Common myeloid progenitor, CD34-positive (primary cell): ENCODE results near the gene KRTAP10-8.

ENCODE experiments used
- CTCF ChIA-PET: fragments of 350-600 bp; sonication (Branson Sonifier 250); formaldehyde crosslinking; loops from one replicate; lab custom pipeline; 2021; ENCODE audit warnings: antibody characterized with exemption; lab: Charles Lee
- POLR2A ChIA-PET: fragments of 350-600 bp; sonication (Branson Sonifier 250); formaldehyde crosslinking; loops from one replicate; lab custom pipeline; 2021; ENCODE audit warnings: antibody characterized with exemption; lab: Charles Lee
- DNase-seq, 3 donors: peaks; one replicate each; pipeline versions ENCODE4 v3.0.0 to v3.0.0-alpha.2; 2013
- H3K27ac ChIP-seq, 2 experiments: 1 replicate in 1 of 2; 2 replicates in 1 of 2; pipeline ENCODE4 v1.7.0; 2013; ENCODE audit warnings: inconsistent platforms in 2 of 2, low read length in 2 of 2, mild to moderate bottlenecking in 2 of 2, low read depth in 1 of 2, moderate library complexity in 1 of 2; ENCODE audit not compliant: severe bottlenecking in 2 of 2, insufficient read depth in 1 of 2, poor library complexity in 1 of 2
- H3K27me3 ChIP-seq, 5 experiments: replicated peaks in 2 of 5; 1 replicate in 3 of 5; 2 replicates in 2 of 5; pipeline versions ENCODE4 v1.6.1 to v1.7.0; 2013; ENCODE audit warnings: low read length in 4 of 5, mild to moderate bottlenecking in 2 of 5, moderate library complexity in 2 of 5, inconsistent platforms in 1 of 5; ENCODE audit not compliant: insufficient read depth in 5 of 5, control insufficient read depth in 4 of 5
- H3K36me3 ChIP-seq, 4 experiments: 1 replicate in 2 of 4; 2 replicates in 2 of 4; pipeline versions ENCODE4 v1.6.1 to v1.7.0; 2013; ENCODE audit warnings: low read length in 3 of 4, control low read depth in 1 of 4, mild to moderate bottlenecking in 1 of 4; ENCODE audit not compliant: control insufficient read depth in 4 of 4, insufficient read depth in 4 of 4
- H3K4me1 ChIP-seq, 4 experiments: 1 replicate in 3 of 4; 2 replicates in 1 of 4; pipeline versions ENCODE4 v1.6.1 to v1.7.1; 2013; ENCODE audit warnings: low read length in 3 of 4, mild to moderate bottlenecking in 3 of 4, control low read depth in 1 of 4, inconsistent platforms in 1 of 4, moderate library complexity in 1 of 4; ENCODE audit not compliant: control insufficient read depth in 4 of 4, insufficient read depth in 4 of 4; ENCODE audit errors: control extremely low read depth in 1 of 4
- H3K4me3 ChIP-seq, 7 experiments: 1 replicate in 4 of 7; 2 replicates in 3 of 7; pipeline versions ENCODE4 v1.5.1 to v1.7.0; 2013; ENCODE audit warnings: mild to moderate bottlenecking in 7 of 7, low read length in 6 of 7, moderate library complexity in 6 of 7, inconsistent platforms in 2 of 7, low read depth in 2 of 7, control low read depth in 1 of 7; ENCODE audit not compliant: insufficient read depth in 4 of 7, control insufficient read depth in 1 of 7; ENCODE audit errors: extremely low read depth in 1 of 7
- H3K9me3 ChIP-seq, 5 experiments: 1 replicate in 4 of 5; 2 replicates in 1 of 5; pipeline versions ENCODE4 v1.6.1 to v1.7.1; 2013; ENCODE audit warnings: low read length in 4 of 5, mild to moderate bottlenecking in 2 of 5, inconsistent platforms in 1 of 5, low read depth in 1 of 5, moderate library complexity in 1 of 5; ENCODE audit not compliant: control insufficient read depth in 4 of 5, insufficient read depth in 2 of 5; ENCODE audit errors: control extremely low read depth in 1 of 5
- WGBS: methylation state at CpG from one replicate; pipeline ENCODE4 v1.1.5; 2013; ENCODE audit not compliant: insufficient coverage; 5-methylcytosine and 5-hydroxymethylcytosine counted together

Gene KRTAP10-8

DNA sequence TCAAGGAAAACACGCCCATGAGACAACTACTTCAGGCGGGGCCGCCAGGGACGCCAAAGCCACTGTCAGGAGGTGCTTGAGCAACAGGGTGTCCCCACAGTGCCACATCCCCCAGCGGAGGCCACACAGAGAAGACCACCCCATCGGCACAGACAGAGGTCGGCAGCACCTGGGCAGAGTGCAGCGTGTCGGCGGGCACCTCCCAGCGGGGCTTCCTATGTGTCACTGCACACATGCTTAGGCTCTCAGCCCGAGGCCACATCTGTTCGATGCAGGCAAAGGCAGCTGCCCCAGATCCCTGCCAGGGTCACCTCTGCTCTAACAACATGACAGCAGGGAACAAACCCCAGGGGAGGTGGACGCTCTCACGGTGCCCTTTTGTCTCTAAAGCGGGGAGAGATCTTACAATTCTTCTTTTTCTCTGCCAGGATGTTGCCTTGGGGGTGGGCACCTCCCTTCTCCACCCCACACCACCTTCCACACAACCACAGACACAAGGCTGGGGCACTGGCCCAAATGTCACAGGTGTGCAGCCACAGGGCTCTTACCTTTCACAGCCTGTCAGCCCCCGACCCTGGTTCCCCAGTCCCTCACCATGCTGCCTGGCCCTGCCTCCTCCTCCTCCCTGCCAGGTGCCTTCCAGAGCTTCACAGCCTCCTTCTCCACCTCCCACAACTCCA, 4.2 kb downstream of the KRTAP10-8 start:
- POLR2A ChIA-PET = no interaction called here
- Histone ChIP-seq H3K4me3 (no peak overlapping the region), H3K36me3 (no peaks in the 10 kb centered on the region), H3K27ac (no peak overlapping the region), H3K27me3 (peaks cover 0 to 2% (median 0%) of the 10 kb centered on the region in 5 experiments), H3K9me3 (peaks cover 0 to 15% (median 7%) of the 10 kb centered on the region in 5 experiments), H3K4me1 (no peaks in the 10 kb centered on the region)
- no peak for DNase-seq
- WGBS = 90% methylated on average over 16 of the region's 17 CpGs
- CTCF ChIA-PET = no interaction called here

DNA sequence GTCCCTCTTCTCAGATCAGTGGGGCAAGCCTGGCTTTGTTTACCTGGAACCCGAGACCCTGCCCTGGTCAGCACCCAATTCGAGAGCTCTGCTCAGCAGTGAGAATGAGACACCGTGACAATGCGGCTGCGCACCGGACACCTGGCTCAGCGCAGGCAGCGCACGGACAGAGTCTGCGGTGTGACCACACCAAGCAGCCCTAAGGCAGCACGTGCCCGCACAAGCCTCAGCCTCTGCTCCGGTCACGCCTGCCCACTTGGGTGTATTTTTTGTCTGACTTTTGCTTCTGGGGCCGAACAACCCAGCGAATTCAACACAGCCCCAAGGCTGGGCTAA, 4.7 kb downstream of the KRTAP10-8 start:
- no peak for DNase-seq
- peaks cover 0 to 2% (median 0%) of the 10 kb centered on the region in 5 experiments for H3K27me3 ChIP-seq
- H3K4me1 ChIP-seq = no peaks in the 10 kb centered on the region
- no peak overlapping the region for H3K27ac ChIP-seq
- ChIA-PET POLR2A (no interaction called here), CTCF (no interaction called here)
- peaks cover 0 to 14% (median 7%) of the 10 kb centered on the region in 5 experiments for H3K9me3 ChIP-seq
- H3K4me3 ChIP-seq = no peak overlapping the region
- no peaks in the 10 kb centered on the region for H3K36me3 ChIP-seq
- 89% methylated on average over 16 of the region's 16 CpGs for WGBS

DNA sequence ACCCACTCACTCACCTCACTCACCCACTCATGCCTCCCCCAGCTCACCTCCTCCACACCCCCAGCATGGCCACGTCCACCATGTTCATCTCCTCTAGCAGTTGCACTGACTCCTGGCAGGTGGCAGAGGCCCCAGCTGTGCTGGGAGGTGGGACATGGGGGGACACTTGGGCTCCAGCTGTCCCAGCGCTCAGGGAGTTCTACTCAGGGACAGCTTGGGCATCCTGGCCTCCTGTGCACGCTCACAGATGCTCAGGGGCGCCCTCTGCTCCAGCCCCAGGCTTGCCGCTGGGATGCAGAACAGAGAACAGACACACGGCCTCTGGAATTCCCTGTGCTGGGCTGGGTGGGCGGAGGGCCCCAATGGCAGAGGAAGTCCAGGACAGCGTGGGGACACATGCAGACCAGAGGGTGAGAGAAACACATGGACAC, 5.2 kb downstream of the KRTAP10-8 start:
- peaks cover 0 to 15% (median 6%) of the 10 kb centered on the region in 5 experiments for H3K9me3 ChIP-seq
- no peak for DNase-seq
- H3K4me3 ChIP-seq = no peak overlapping the region
- peaks cover 0 to 2% (median 0%) of the 10 kb centered on the region in 5 experiments for H3K27me3 ChIP-seq
- no peaks in the 10 kb centered on the region for H3K36me3 ChIP-seq
- ChIA-PET CTCF (no interaction called here), POLR2A (no interaction called here)
- no peaks in the 10 kb centered on the region for H3K4me1 ChIP-seq
- WGBS = 85% methylated on average over 8 of the region's 8 CpGs
- H3K27ac ChIP-seq = no peak overlapping the region

DNA sequence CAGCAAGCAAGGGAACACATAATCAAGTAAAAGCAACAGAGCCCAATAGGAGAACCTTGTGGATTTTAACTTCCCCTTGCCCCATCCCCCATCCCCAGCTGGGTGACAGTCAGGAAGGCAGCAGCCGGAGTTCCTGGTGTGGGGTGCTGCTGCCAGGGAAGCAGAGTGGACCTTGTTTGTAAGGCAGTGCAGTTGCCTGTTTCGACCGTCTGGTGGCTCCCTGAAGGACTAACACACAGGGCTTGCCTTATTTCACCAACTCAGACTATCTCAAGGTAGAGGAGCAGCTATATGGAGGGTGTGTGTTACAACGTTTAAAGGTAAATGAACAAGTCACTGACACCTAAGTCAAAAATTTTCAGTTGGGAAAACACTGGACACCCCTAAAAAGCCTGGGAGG, 6.6 kb downstream of the KRTAP10-8 start:
- ChIA-PET CTCF (no interaction called here), POLR2A (no interaction called here)
- Histone ChIP-seq H3K27ac (no peak overlapping the region), H3K4me3 (no peak overlapping the region), H3K36me3 (no peaks in the 10 kb centered on the region), H3K4me1 (no peaks in the 10 kb centered on the region), H3K9me3 (peaks cover 0 to 26% (median 11%) of the 10 kb centered on the region in 5 experiments), H3K27me3 (peaks cover 0 to 2% (median 0%) of the 10 kb centered on the region in 5 experiments)
- 45% methylated on average over 2 of the region's 4 CpGs for WGBS
- peak in 2 of 3 donors; percentile 4 to 8 for DNase-seq

DNA sequence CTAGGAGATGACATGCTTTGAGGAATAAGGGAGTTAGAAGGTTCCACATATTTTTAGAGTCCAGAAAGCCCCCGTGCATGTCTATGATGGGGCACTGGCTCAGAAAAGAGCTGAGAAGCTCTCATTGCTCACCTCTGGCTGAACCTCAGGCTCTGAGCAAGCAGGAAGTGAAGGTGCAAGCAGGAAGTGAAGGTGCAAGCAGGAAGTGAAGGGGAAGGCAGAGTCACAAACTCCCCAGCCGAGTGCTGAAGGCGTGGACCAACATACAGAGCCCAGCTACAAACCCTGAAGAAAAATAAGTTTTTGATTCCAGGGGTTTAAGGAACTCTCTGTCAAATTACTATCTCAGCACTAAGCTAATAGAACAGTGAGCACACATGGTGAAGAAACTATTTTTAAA, 7.0 kb downstream of the KRTAP10-8 start:
- 100% methylated on average over 1 of the region's 3 CpGs for WGBS
- POLR2A ChIA-PET = no interaction called here
- DNase-seq = no peak
- no peaks in the 10 kb centered on the region for H3K4me1 ChIP-seq
- CTCF ChIA-PET = no interaction called here
- no peak overlapping the region for H3K27ac ChIP-seq
- peaks cover 0 to 2% (median 0%) of the 10 kb centered on the region in 5 experiments for H3K27me3 ChIP-seq
- H3K4me3 ChIP-seq = no peak overlapping the region
- H3K9me3 ChIP-seq = peaks cover 0 to 30% (median 11%) of the 10 kb centered on the region in 5 experiments
- no peaks in the 10 kb centered on the region for H3K36me3 ChIP-seq

DNA sequence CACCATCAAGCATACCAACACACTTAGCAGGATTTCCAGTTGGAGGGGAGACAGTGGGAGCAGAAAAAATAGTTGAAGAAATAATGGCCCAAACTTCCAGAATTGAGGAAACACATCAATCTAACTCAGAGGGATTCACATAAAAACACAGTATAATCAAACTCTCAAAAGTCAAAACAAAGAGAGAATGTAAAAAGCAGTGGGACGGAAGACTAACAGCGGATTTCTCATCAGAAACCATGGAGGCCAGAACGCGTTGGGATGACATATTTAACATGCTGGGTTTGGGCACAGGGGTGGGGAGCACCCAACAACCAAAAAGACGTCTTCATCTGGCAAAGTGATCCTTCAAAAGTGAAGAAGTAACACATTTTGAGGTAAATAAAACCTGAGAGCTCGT, 8.0 kb downstream of the KRTAP10-8 start:
- WGBS = 98% methylated on average over 5 of the region's 6 CpGs
- no peak overlapping the region for H3K27ac ChIP-seq
- POLR2A ChIA-PET = no interaction called here
- peaks cover 0 to 2% (median 0%) of the 10 kb centered on the region in 5 experiments for H3K27me3 ChIP-seq
- H3K4me3 ChIP-seq = no peak overlapping the region
- no peaks in the 10 kb centered on the region for H3K4me1 ChIP-seq
- DNase-seq = no peak
- CTCF ChIA-PET = no interaction called here
- peaks cover 6 to 40% (median 15%) of the 10 kb centered on the region in 5 experiments for H3K9me3 ChIP-seq
- H3K36me3 ChIP-seq = no peaks in the 10 kb centered on the region

DNA sequence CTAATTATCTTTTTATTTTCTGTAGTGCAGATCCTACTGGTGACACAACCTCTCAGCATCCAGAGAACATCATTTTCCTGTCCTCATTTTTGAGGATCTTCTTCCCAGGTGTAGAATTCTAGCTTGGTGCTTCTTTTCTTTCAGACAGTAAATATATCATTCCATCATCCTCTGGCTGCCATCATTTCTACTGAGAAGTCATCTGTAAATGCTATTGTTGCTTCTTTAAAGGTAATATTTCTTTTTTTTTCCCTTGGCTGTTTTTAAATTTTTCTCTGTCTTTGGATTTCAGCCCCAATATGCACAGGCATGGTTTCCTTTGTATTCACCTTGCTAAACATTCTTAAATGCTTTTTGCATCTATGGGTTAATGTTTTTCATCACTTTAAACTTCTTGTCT, 11.7 kb downstream of the KRTAP10-8 start:
- H3K27me3 ChIP-seq = peaks cover 0 to 8% (median 0%) of the 10 kb centered on the region in 5 experiments
- H3K27ac ChIP-seq = no peak overlapping the region
- ChIA-PET CTCF (no interaction called here), POLR2A (no interaction called here)
- H3K9me3 ChIP-seq = peaks cover 7 to 46% (median 15%) of the 10 kb centered on the region in 5 experiments
- DNase-seq = no peak
- no peaks in the 10 kb centered on the region for H3K36me3 ChIP-seq
- no peaks in the 10 kb centered on the region for H3K4me1 ChIP-seq
- H3K4me3 ChIP-seq = no peak overlapping the region
